Epithelial cell of umbilical artery (primary cell): ENCODE data around the gene GCAT. TPM values are rescaled to one million over a fixed set of nuclear protein-coding genes. Genes with fewer than 3 reads are reported as not detected.

Experiments used
- total RNA-seq: library from RNA; depleted of rRNA; stranded (reverse); fragments of >200 nt; gene quantifications from 2 replicates; pipeline ENCODE4 v1.2.3, GENCODE V29; 2014

Gene GCAT
- total RNA-seq: 38.1 and 57.2 TPM in 2 replicates

GRCh38 chr22:37807410-37808293 is at the start of gene GCAT:
TSS of gene GCAT (plus strand) at chr22:37807934. CDS start at chr22:37807968, 34 bp downstream.

GRCh38 chr22:37823134-37823985 is 15.6 kb downstream of the GCAT start, which contains the start of gene GALR3:
TSS of gene GALR3 (plus strand) at chr22:37823382. CDS start at chr22:37823407, 25 bp downstream.

DNA sequence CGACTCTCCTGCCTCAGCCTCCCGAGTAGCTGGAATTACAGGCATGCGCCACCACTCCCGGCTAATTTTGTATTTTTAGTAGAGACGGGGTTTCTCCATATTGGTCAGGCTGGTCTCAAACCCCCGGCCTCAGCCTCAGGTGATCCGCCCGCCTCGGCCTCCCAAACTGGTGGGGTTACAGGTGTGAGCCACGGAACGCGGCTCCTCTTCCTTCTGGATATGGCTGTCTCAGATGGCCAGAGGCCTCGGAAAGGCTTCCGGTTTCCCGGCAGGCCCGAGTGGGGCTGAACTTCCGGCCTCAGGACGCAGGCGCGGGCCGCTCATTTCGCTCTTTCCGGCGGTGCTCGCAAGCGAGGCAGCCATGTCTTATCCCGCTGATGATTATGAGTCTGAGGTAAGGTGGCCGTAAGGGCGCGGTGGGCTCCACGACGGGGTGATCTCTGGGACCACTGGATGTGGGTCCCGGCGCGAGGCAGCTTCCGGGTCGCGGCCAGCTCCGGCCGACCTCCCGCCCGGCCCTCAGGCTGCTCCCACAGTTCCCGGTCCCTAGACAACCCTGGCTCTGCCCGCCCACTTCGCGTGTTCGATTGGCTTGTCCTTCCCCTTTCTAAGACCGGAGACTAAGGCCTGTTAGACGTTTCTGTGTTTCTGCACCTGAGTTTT is 41.5 kb downstream of the GCAT start, which contains the start of gene EIF3L:
TSS of gene EIF3L (plus strand) at position 331 of the 663 bp plus-strand sequence. CDS start at position 362, 31 bp downstream.

Other genes with a start within 250 kb of the GCAT start
- 20.2 and 26.0 TPM in 2 replicates for gene CDC42EP1, start 247.5 kb upstream of the GCAT start, total RNA-seq
- gene LGALS2, start 227.8 kb upstream of the GCAT start, total RNA-seq: not detected in 2 replicates
- gene GGA1, start 199.1 kb upstream of the GCAT start, total RNA-seq: 28.3 and 29.6 TPM in 2 replicates
- 1.3 and 2.4 TPM in 2 replicates for gene SH3BP1, start 168.3 kb upstream of the GCAT start, total RNA-seq
- 8.2 and 13.6 TPM in 2 replicates for gene PDXP, start 149.2 kb upstream of the GCAT start, total RNA-seq
- 7,376 and 9,538 TPM in 2 replicates for gene LGALS1, start 132.3 kb upstream of the GCAT start, total RNA-seq
- 25.0 and 49.2 TPM in 2 replicates for gene NOL12, start 121.6 kb upstream of the GCAT start, total RNA-seq
- gene TRIOBP, start 110.9 kb upstream of the GCAT start, total RNA-seq: 66.9 and 70.8 TPM in 2 replicates
- 0.32 TPM in 1 of 2 replicates, not detected in the other for gene GALR3, start 15.4 kb downstream of the GCAT start, total RNA-seq
- gene ANKRD54, start 36.4 kb downstream of the GCAT start, total RNA-seq: 42.9 and 46.8 TPM in 2 replicates
- gene EIF3L, start 41.5 kb downstream of the GCAT start, total RNA-seq: 173 and 313 TPM in 2 replicates
- gene MICALL1, start 98.4 kb downstream of the GCAT start, total RNA-seq: 22.7 and 23.7 TPM in 2 replicates
- gene C22orf23, start 145.7 kb downstream of the GCAT start, total RNA-seq: 0.32 TPM in 1 of 2 replicates, not detected in the other
- gene POLR2F, start 145.8 kb downstream of the GCAT start, total RNA-seq: 46.0 and 78.0 TPM in 2 replicates
- not detected in 2 replicates for gene SOX10, start 176.6 kb downstream of the GCAT start, total RNA-seq
- 5.8 and 17.8 TPM in 2 replicates for gene PICK1, start 249.5 kb downstream of the GCAT start, total RNA-seq